IMR-90 (cell line): Measurements from ENCODE around the gene EFNA5. TPM values are rescaled to one million over a fixed set of nuclear protein-coding genes. Genes with fewer than 3 reads are reported as not detected.

ENCODE experiments used
- ATAC-seq: fragments of 200-7000 bp; cut with Tn5 transposase; 2 replicates; pipeline ENCODE4 v1.9.1; 2020; ENCODE audit warnings: low read depth, mild to moderate bottlenecking, moderate library complexity
- BruUV-seq: library from RNA; stranded (reverse); fragments of 400-500 nt; replicated peaks from 2 replicates; lab custom pipeline; 2021; lab: Mats Ljungman, UMichigan
- CTCF ChIA-PET: fragments of 300-600 bp; formaldehyde crosslinking; extraction: SDS; loops from one replicate; lab custom pipeline; 2021; ENCODE audit warnings: antibody characterized with exemption; lab: Yijun Ruan, JAX
- POLR2A ChIA-PET: fragments of 300-600 bp; sonication (Branson Sonifier 250); formaldehyde crosslinking; loops from one replicate; lab custom pipeline; 2022; ENCODE audit warnings: antibody characterized with exemption; ENCODE audit not compliant: unreplicated experiment; lab: Charles Lee
- DNase-seq: peaks from one replicate; pipeline ENCODE4 v3.0.0; 2013
- H2AFZ ChIP-seq: replicated peaks from 2 replicates; pipeline ENCODE3; 2013; ENCODE audit warnings: low read length, mild to moderate bottlenecking; ENCODE audit not compliant: poor library complexity
- H2AK5ac ChIP-seq: 2 replicates; pipeline ENCODE4 v1.6.1; 2013; ENCODE audit warnings: low read depth, low read length, inconsistent platforms
- H2AK9ac ChIP-seq: replicated peaks from 2 replicates; pipeline ENCODE3; 2013; ENCODE audit warnings: mild to moderate bottlenecking, low read depth, low read length, moderate library complexity; ENCODE audit not compliant: poor library complexity
- H2BK120ac ChIP-seq: 2 replicates; pipeline ENCODE4 v1.6.1; 2013; ENCODE audit warnings: low read depth, low read length, inconsistent platforms
- H2BK15ac ChIP-seq: 3 replicates; pipeline ENCODE4 v1.6.1; 2013; ENCODE audit warnings: low read depth, low read length, inconsistent platforms
- H2BK20ac ChIP-seq: 2 replicates; pipeline ENCODE4 v1.6.1; 2013; ENCODE audit warnings: low read depth, mild to moderate bottlenecking, inconsistent platforms, low read length, moderate library complexity
- H2BK5ac ChIP-seq: 2 replicates; pipeline ENCODE4 v1.6.1; 2013; ENCODE audit warnings: mild to moderate bottlenecking, low read depth, low read length, inconsistent platforms; ENCODE audit not compliant: poor library complexity, severe bottlenecking
- H3K14ac ChIP-seq: replicated peaks from 2 replicates; pipeline ENCODE4 v1.6.1; 2013; ENCODE audit warnings: low read depth, low read length, inconsistent platforms
- H3K18ac ChIP-seq: 2 replicates; pipeline ENCODE4 v1.6.1; 2013; ENCODE audit warnings: low read depth, low read length, control low read depth
- H3K23ac ChIP-seq: 2 replicates; pipeline ENCODE4 v1.6.1; 2013; ENCODE audit warnings: low read depth, low read length, inconsistent platforms
- H3K27ac ChIP-seq: 2 replicates; pipeline ENCODE4 v1.5.1; 2013; ENCODE audit warnings: mild to moderate bottlenecking, control low read depth, low read length; ENCODE audit not compliant: insufficient read depth
- H3K27me3 ChIP-seq: 2 replicates; pipeline ENCODE4 v1.6.1; 2013; ENCODE audit warnings: low read length; ENCODE audit not compliant: control insufficient read depth, insufficient read depth
- H3K36me3 ChIP-seq: 2 replicates; pipeline ENCODE4 v1.6.1; 2013; ENCODE audit warnings: low read length, mixed read lengths; ENCODE audit not compliant: control insufficient read depth, insufficient read depth
- H3K4ac ChIP-seq: 2 replicates; pipeline ENCODE4 v1.6.1; 2013; ENCODE audit warnings: low read depth, low read length, inconsistent platforms
- H3K4me1 ChIP-seq: 2 replicates; pipeline ENCODE4 v1.6.1; 2013; ENCODE audit warnings: low read length, mixed read lengths; ENCODE audit not compliant: control insufficient read depth, insufficient read depth
- H3K4me2 ChIP-seq: 2 replicates; pipeline ENCODE4 v1.6.1; 2013; ENCODE audit warnings: low read depth, mild to moderate bottlenecking, control low read depth, low read length, moderate library complexity
- H3K4me3 ChIP-seq: 2 replicates; pipeline ENCODE4 v1.5.1; 2013; ENCODE audit warnings: low read depth, mild to moderate bottlenecking, control low read depth, low read length, moderate library complexity; ENCODE audit not compliant: insufficient read depth
- H3K56ac ChIP-seq: 2 replicates; pipeline ENCODE4 v1.6.1; 2013; ENCODE audit warnings: low read length, inconsistent platforms; ENCODE audit not compliant: insufficient read depth; ENCODE audit errors: extremely low read depth
- H3K79me1 ChIP-seq, 2 experiments: 2 replicates each; pipeline ENCODE4 v1.6.1; 2013; ENCODE audit warnings: low read length in 2 of 2, inconsistent platforms in 1 of 2, low read depth in 1 of 2
- H3K9ac ChIP-seq: 2 replicates; pipeline ENCODE4 v1.6.1; 2013; ENCODE audit warnings: low read depth, low read length, control low read depth
- H3K9me1 ChIP-seq: 2 replicates; pipeline ENCODE4 v1.6.1; 2013; ENCODE audit warnings: low read length, inconsistent platforms; ENCODE audit not compliant: insufficient read depth
- H3K9me3 ChIP-seq: 2 replicates; pipeline ENCODE4 v1.6.1; 2013; ENCODE audit warnings: low read length; ENCODE audit not compliant: control insufficient read depth, insufficient read depth
- H4K20me1 ChIP-seq: 2 replicates; pipeline ENCODE4 v1.6.1; 2013; ENCODE audit warnings: low read length, inconsistent platforms; ENCODE audit not compliant: insufficient read depth
- H4K5ac ChIP-seq: 2 replicates; pipeline ENCODE4 v1.6.1; 2013; ENCODE audit warnings: mild to moderate bottlenecking, low read depth, low read length, control low read depth
- H4K8ac ChIP-seq, 2 experiments: 2 replicates each; pipeline ENCODE4 v1.6.1; 2013; ENCODE audit warnings: low read depth in 2 of 2, low read length in 2 of 2, control low read depth in 1 of 2, inconsistent platforms in 1 of 2
- H4K91ac ChIP-seq: 2 replicates; pipeline ENCODE4 v1.6.1; 2013; ENCODE audit warnings: low read depth, low read length, inconsistent platforms; ENCODE audit not compliant: insufficient read depth
- MAFK ChIP-seq: IDR thresholded peaks from 2 replicates; pipeline ENCODE4 v1.6.1; 2012; ENCODE audit warnings: low read depth, low read length, improper control_type of control experiment
- NFE2L2 ChIP-seq: fragments of 150-350 bp; IDR thresholded peaks from 2 replicates; pipeline ENCODE4 v1.6.1; 2016; ENCODE audit warnings: low read depth, mild to moderate bottlenecking, low read length
- WGBS, 2 experiments: methylation state at CpG; one replicate each; pipeline versions ENCODE4 v1.1.5 to v1.1.7; 2013; ENCODE audit warnings: missing lambda C conversion rate in 2 of 2; ENCODE audit not compliant: insufficient read length in 1 of 2; ENCODE audit errors: extremely low coverage in 2 of 2; 5-methylcytosine and 5-hydroxymethylcytosine counted together
- dilution Hi-C: fragments of 300-500 bp; cut with HindIII; formaldehyde crosslinking; loops from one replicate; pipeline ENCODE4 v1.14.3; 2018; ENCODE audit warnings: low sequenced_read_pairs; ENCODE audit not compliant: unreplicated experiment
- in situ Hi-C: fragments of 300-500 bp; cut with MboI; formaldehyde crosslinking; loops from 3 replicates; pipeline ENCODE4 v1.14.3; 2019; ENCODE audit warnings: low sequenced_read_pairs, inconsistent platforms, mixed read lengths
- intact Hi-C: fragments of 100-400 bp; cut with micrococcal nuclease; formaldehyde crosslinking; loops from 2 replicates; pipeline ENCODE4 v1.10.0; 2022
- polyA plus RNA-seq, 3 experiments: library from polyadenylated mRNA; depleted of rRNA; stranded (reverse); fragments of >200 nt; gene quantifications; 2 replicates each; pipeline ENCODE4 v1.2.3, GENCODE V29; 2012; ENCODE audit warnings: low replicate concordance in 1 of 3
- total RNA-seq: library from RNA; depleted of rRNA; stranded (reverse); fragments of >200 nt; gene quantifications from 2 replicates; pipeline ENCODE4 v1.2.3, GENCODE V29; 2012

EFNA5 gene
- total and polyA plus RNA-seq, 2 of the 4 experiments (the other 2 are of a cell fraction) = 1.5 to 1.6 TPM

DNA sequence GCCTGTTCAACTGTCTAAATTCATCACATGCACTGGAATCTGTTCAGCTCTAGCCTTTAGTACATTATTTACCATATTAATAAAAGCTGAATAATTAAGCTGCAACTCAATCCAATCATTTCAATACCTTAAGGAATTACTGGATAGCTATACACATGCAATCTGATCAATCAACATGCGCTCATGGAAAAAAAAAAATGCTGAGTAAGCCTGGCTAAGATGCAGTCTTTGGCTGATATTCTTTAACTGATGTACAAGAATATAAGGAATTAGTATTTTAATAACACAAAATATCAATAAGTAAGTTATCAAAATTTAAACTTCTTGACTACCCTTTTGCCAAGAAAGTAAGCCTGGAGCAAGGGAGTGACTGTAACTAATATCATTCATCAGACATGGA is 15.9 kb downstream of the EFNA5 start:
- no peak overlapping the region for H2BK5ac ChIP-seq
- H4K8ac ChIP-seq = no peak overlapping the region
- intact Hi-C loops = no loop called here
- H3K4me1 ChIP-seq = no peaks in the 10 kb centered on the region
- no peak overlapping the region for H2AFZ ChIP-seq
- H3K56ac ChIP-seq = no peak overlapping the region
- no peak for ATAC-seq
- H4K20me1 ChIP-seq = no peaks in the 10 kb centered on the region
- H3K9me3 ChIP-seq = no peaks in the 10 kb centered on the region
- H3K23ac ChIP-seq = no peak overlapping the region
- TF ChIP-seq NFE2L2 = no peak
- TF ChIP-seq MAFK = peak; percentile 43
- in situ Hi-C loops = no loop called here
- no peak overlapping the region for H3K4me3 ChIP-seq
- no peak overlapping the region for H2AK5ac ChIP-seq
- BruUV-seq = no TSS peak
- no peak overlapping the region for H3K14ac ChIP-seq
- no peak overlapping the region for H2AK9ac ChIP-seq
- no peaks in the 10 kb centered on the region for H3K27me3 ChIP-seq
- H2BK20ac ChIP-seq = no peak overlapping the region
- H4K5ac ChIP-seq = no peak overlapping the region
- no peak overlapping the region for H2BK15ac ChIP-seq
- dilution Hi-C loops = no loop called here
- DNase-seq = no peak
- H3K27ac ChIP-seq = no peak overlapping the region
- ChIA-PET POLR2A (no interaction called here), CTCF (interaction anchor here (0.7 kb wide), 1 partner anchor 83 kb away, joined by 3 read pairs; no protein-coding TSS in a partner anchor)
- H3K79me1 ChIP-seq = no peaks in the 10 kb centered on the region
- no CpG with 5 or more reads among the region's 1 CpG for WGBS, 2 experiments
- H4K91ac ChIP-seq = no peak overlapping the region
- no peak overlapping the region for H2BK120ac ChIP-seq
- H3K4ac ChIP-seq = no peak overlapping the region
- H3K36me3 ChIP-seq = no peaks in the 10 kb centered on the region
- H3K4me2 ChIP-seq = no peak overlapping the region
- no peak overlapping the region for H3K18ac ChIP-seq
- H3K9ac ChIP-seq = no peak overlapping the region
- H3K9me1 ChIP-seq = 0 out of 2 replicates have a peak, but pooled peaks cover 5% of the 10 kb centered on the region
